Dermis blood vessel endothelial cell (primary cell): ENCODE results near the gene MIR17HG. TPM values are rescaled to one million over a fixed set of nuclear protein-coding genes. Genes with fewer than 3 reads are reported as not detected.
"Not testable (repeated sequence)": the region's sequence is repeated elsewhere in the genome, so short reads cannot be mapped to it uniquely, and the experiment has no call there.

Experiments
- DNase-seq: peaks from one replicate; pipeline ENCODE4 v3.0.0; 2010
- total RNA-seq: library from RNA; depleted of rRNA; stranded (reverse); fragments of >200 nt; gene quantifications from 2 replicates; pipeline ENCODE4 v1.2.3, GENCODE V29; 2014

MIR17HG gene
- total RNA-seq, 1 donor from 2014 or later, result 13.1 TPM

DNA sequence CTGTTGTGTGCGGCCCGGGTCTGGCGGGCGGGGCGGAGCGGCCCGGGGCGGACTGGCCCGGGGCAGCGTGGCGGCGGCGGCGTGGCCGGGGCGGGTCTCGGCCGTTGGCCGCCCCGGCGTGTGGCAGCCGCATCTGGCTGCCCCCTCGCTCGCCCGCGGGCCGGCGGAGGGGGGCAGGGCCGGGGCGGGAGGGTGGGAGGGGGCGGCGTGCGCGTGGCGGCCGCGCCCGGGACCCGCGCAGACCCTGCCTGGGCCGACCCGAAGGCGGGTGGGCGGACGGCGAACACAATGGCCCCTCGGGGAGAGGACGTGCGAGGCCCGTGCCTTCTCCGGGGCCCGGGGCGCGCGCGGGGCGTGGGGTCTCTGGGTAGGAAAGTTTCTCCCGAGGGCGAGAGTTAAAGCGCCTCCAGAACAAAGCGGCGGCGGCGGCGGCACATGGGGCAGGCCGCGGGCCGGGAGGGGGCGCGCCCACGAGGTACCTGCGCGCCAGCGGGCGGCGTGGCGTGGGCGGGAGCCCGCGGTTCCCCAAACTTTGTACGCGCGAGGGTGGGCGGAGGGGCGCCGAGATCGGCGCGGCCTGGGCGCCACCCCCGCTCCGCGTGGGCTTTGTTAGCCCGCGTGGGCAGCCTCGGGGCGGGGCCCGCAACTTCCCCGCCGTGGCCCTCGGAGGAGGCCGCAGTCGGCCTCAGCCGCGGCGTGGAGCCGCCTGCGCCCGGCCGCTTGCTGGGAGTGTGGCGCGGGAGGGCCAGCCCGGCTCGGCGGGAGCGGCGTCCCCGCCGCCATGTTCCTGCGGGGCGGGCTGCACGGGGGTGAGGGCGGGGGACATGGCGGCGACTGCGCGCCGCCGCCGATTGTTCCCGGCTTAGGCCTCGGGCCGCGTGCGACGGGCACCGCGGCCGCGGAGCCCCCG, 764 bp downstream of the MIR17HG start:
- peak; percentile 51 for DNase-seq

- DNase-seq, result peak; percentile 93
These were observed 1.5 kb downstream of the MIR17HG start for GRCh38 chr13:91348906-91349435.

DNA sequence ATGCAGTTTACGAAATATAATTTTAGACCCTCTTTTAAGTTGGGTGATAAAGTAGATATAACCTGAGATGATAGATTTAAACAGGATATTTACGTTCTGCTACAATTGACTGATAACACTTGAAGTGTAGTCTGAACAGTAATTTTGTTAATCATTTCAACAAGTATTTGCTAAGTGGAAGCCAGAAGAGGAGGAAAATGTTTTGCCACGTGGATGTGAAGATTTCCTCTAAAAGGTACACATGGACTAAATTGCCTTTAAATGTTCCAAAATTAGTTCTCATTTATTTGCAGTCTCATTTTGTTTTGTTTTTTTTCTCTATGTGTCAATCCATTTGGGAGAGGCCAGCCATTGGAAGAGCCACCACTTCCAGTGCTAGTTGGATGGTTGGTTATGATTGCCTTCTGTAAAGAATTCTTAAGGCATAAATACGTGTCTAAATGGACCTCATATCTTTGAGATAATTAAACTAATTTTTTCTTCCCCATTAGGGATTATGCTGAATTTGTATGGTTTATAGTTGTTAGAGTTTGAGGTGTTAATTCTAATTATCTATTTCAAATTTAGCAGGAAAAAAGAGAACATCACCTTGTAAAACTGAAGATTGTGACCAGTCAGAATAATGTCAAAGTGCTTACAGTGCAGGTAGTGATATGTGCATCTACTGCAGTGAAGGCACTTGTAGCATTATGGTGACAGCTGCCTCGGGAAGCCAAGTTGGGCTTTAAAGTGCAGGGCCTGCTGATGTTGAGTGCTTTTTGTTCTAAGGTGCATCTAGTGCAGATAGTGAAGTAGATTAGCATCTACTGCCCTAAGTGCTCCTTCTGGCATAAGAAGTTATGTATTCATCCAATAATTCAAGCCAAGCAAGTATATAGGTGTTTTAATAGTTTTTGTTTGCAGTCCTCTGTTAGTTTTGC, 2.8 kb downstream of the MIR17HG start:
- no peak for DNase-seq

GRCh38 chr13:91351123-91351522, 3.6 kb downstream of the MIR17HG start:
- no peak for DNase-seq

- DNase-seq, result no peak
These were observed 4.5 kb downstream of the MIR17HG start for GRCh38 chr13:91351980-91352379.

DNA sequence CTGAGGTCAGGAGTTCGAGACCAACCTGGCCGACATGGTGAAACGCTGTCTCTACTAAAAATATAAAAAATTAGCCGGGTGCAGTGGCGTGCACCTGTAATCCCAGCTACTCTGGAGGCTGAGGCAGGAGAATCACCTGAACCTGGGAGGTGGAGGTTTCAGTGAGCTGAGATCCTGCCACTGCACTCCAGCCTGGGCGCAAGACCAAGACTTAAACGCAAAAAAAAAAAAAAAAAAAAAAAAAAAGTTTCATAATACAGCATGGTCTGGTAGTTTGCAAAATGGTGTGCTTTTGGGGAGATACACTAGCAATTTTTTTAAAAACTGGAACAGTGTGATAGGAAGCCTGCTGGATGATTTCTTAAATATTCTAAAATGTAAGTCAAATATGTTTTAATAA, 5.4 kb downstream of the MIR17HG start:
- not testable (repeated sequence) for DNase-seq

DNA sequence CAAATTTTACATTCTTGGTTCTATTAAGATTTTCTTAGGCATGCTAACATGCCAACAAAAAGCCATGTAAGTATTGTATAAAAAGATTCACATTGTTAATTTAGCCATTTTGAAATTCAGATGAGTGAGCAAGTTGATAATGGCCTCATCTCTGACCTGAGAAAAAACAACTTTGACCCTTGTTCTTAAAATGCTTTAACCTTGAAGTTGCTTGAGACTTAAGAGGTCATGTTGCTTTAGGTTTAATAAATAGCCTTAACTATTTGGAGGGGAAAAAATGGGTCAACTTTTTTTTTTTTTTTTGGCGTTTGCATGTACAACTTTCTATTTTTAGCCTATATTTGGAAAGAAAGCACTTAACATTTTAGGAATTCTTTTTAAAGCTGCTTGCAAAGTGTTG, 6.0 kb downstream of the MIR17HG start:
- no peak for DNase-seq

DNA sequence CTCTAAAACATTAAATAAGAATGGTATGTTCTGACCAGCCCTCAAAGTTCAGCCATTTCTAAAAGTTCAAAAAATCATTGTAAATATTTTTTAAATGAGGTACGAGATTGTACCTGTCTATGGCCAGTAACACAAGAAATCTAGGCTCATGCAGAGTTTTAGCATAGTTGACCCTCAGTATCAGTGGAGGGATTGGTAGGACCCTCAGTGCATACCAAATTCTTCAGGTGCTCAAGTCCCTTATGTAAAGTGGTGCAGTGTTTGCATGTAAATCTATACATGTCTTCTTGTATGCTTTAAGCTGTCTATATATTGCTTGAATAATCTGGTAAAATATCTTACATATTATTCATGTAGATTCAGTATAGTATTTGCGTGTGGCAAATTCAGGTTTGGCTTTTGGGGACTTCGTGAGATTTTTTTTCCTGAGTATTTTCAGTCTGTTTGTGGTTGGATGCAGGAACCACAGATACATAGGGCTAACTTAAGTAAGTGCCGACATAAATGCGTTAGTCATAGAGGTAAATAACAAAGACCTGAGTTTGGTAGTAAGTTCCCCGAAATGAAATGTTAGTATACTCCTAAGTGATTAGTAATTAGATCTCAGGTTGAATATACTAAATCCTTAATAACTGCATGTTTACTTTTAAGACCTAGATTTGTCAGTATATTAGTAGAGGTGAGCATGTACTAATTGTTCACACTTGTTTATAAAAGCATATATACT, 7.8 kb downstream of the MIR17HG start:
- no peak for DNase-seq

DNA sequence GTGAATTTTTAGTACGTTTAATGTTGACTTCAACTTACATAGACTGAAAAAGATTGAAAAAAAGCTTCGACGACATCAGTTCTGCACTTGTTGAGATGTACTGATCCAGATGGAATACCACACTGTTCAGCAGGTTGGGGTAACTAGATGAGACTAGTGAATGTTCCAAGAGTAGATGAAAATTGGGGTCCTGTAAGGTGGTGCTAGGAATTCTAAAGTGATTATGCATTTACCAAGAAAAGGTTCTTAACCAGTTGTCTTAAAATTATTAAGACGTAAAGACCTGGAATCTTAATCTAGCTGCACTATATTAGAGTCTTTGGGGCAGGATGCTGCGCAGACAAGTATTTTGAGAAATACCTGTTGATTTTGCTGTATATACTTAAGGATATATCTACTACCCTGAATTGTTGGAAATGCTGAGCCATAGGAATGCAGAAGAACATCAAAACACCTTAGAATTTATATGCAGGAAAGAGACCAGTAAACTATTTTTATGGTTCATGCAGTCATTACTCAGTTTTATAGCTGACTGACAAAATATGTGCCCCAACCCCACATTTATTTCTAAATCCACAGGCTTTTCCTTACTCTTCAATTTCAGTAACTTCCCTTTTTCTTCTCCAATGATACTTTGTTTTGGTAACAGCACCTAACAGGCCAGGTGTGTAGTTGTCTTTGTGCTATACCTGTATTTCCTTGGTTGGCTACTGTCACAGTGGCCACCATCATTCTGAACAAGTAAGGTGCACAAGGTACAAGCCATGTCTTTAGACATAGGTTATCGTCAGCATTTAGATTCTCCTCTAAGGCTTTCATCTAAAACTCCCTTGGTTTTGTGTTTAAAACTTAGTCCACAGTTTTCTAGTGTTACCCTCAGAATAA, 8.6 kb downstream of the MIR17HG start:
- DNase-seq, result no peak

DNA sequence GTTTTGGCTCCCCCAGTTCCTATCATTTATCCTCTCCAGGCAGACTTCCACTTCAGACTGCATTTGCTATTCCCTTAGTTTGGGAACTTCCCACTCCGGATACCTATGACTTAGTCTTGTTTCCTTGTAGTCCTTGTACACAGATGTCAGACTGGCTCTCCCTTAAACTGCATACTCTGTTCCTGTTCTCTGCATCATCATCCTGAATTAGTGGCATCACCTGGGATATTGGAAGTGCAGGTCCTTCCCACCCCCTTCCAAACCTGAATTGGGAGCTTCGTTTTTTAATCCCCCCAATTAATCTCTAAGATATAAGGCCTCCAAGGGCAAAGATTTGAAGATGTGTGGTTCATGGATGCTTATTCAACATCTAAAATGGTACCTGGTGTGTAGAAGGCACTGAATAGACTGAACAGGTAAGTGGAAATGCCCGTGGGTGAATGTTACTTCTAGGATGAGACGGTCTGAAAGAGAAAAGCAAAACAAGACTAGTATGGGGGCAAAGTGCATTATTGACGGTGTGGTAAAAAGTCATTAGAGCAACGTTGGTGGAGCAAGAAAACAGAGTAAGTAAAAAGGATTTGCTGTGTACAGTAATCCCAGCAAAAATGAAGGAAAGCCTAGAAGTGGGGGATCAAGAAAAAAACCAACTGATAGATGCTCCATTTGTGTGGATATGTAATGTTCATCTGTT, 9.6 kb downstream of the MIR17HG start:
- no peak for DNase-seq

- no peak for DNase-seq
These were observed 10.3 kb downstream of the MIR17HG start for GRCh38 chr13:91357613-91358386.

- DNase-seq, result no peak
These were observed 10.9 kb downstream of the MIR17HG start for GRCh38 chr13:91358387-91358782.

DNA sequence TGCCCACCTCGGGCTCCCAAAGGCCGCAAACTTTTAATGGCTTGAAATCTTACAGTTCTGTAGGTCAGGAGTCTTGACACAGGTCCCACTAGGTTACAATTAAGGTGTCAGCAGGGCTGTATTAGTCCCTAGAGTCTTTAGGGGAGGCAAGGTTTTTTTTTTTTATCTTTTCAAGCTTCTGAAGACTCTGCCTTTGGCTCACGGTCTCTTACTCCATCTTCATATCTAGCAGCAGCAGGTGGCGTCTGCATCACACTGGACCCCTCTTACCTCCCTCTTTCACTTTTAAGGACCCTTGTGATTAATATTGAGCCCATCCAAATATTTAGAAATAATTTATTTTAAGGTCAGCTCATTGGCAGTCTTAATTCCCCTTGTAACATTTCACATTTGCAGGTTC, 11.6 kb downstream of the MIR17HG start:
- no peak for DNase-seq

DNA sequence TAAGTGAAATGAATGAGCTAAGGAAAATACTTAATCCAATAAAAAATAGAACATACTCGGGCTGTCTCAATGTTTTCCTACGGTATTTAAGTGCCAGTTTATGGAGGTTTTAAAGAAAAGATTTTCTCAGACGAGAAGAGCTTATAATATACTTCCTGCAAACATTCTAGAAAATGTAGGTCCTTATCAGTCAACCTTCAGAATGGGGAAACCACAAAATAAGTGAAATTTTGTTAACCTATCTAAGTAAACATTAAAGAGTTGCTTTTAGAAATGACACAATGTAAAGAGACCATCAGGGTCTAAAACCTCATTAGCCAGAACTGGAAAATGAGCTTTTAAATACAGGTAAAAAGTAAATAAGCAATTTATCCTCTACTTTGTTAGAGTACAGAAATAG, 12.1 kb downstream of the MIR17HG start:
- DNase-seq, result no peak

DNA sequence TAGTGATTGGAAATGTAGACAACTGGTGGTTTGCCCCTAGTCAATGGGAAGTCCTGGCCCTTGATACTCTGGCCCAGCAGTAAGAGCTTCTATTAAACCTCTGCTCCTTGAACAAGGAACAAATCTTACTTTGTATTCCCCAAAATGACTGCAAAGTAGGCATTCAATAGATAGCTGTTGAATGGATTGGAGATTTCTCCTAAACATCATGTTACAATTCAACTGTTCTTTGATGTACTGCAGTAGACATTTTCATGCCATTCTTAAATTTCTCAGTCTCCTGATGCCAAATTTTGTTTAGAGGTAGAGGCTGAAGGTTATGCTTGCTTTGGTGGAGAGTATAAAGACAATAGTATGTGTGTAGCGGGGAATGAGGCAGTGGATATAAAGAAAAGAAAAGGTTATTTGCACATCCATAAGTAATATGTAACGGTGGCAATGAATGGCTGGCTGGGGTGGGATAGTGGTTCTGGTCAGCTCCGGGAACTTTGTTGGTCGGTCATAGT, 12.8 kb downstream of the MIR17HG start:
- DNase-seq, result no peak

- no peak for DNase-seq
These were observed 14.3 kb downstream of the MIR17HG start for GRCh38 chr13:91361755-91362271.

DNA sequence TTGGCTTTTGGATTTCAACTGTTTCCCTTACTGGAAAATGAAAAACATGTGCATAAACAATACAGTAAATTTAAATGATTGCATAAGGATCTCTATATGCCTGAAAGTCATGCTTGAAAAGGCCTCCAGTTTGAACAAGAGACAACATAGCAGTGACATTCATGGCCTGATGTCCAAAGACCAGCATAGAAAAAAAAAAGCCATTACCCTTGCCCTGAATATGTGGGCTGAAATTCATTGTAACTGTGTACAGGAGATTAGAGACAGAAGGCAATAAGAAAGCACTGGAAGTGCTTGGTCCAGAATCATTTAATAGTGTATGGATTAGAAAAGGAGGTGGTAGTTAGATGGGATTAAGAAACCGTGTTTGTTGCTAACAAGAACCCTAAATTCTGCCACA, 15.4 kb downstream of the MIR17HG start:
- no peak for DNase-seq

DNA sequence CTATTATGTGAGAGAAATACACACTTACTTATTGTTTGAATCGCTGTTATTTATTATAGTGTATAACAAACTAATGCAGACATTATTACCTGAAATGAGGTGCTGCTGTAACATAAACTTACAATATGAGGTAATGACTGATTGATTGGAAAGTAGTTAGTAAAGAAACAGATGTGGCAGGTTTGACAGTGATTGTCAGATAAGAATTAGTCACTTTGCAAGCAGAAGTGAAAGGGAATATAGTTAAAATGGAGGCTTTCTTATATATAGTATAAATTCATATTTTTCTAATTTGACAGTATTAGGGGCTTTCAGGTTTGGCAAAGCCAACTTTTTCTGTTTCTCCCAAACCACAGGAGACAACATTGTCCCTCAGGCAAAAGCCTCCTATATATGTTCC, 20.6 kb downstream of the MIR17HG start:
- no peak for DNase-seq

DNA sequence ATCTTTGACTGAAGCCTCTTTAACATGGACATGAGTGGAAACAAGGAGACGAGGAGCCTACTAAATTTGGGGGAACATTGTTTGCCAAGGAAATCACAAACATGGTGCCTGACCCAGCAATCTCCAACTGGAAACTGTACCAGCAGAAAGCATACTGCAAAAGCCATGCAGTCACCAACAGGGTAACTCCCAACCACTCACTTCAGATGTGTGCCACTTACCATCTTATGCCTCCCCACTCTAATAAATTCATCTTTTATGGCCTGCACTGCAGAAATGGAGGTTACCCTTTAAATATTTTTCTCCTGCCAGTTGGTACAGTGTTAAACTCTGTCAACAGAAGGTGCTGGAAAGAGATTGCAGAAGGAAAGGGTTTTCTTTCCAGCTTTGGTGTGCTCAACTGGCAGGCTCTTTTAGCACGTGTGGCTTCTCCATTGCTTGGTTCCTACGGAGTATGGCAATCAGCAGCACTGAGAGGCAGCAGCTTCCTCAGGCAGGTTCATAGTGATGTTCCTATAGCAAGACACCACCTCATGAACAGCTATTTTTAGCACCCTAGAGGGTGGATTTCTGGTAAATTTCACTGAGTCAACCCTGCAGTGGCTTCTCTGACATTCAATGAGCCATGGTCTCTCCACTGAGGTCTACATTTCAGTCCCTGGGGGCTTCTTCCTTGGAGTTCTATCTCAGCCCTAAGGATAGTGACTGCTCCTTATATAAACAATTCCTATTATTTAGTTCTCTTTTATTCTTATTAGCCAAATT, 21.4 kb downstream of the MIR17HG start:
- DNase-seq, result no peak
